PC-9 (cell line): ENCODE results near the gene SULT4A1. TPM values are rescaled to one million over a fixed set of nuclear protein-coding genes. Genes with fewer than 3 reads are reported as not detected.

Source experiments
- BruUV-seq: library from RNA; stranded (reverse); fragments of 400-500 nt; replicated peaks from 2 replicates; lab custom pipeline; 2021; lab: Mats Ljungman, UMichigan
- CTCF ChIA-PET: fragments of 300-600 bp; sonication (Branson Sonifier 250); formaldehyde crosslinking; loops from one replicate; lab custom pipeline; 2022; ENCODE audit warnings: antibody characterized with exemption; lab: Charles Lee
- POLR2A ChIA-PET: fragments of 300-600 bp; sonication (Branson Sonifier 250); formaldehyde crosslinking; loops from one replicate; lab custom pipeline; 2022; ENCODE audit warnings: antibody characterized with exemption; ENCODE audit not compliant: unreplicated experiment; lab: Charles Lee
- DNase-seq, 2 experiments: peaks; one replicate each; pipeline versions ENCODE4 v3.0.0 to v3.0.0-alpha.2; 2015 to 2022; ENCODE audit warnings: mixed read lengths in 1 of 2
- H2AFZ ChIP-seq: fragments of 200-600 bp; sonication (generic); 2 replicates; pipeline ENCODE4 v1.8.1; 2017; ENCODE audit warnings: antibody characterized with exemption
- H3F3A ChIP-seq: fragments of 200-600 bp; sonication (generic); 2 replicates; pipeline ENCODE4 v1.8.1; 2017; ENCODE audit warnings: antibody characterized with exemption, mild to moderate bottlenecking, low read depth; ENCODE audit not compliant: insufficient read depth
- H3K27ac ChIP-seq: fragments of 200-600 bp; sonication (generic); 2 replicates; pipeline ENCODE4 v1.6.1; 2016; ENCODE audit warnings: mixed run types
- H3K27me3 ChIP-seq: fragments of 200-600 bp; sonication (generic); 2 replicates; pipeline ENCODE4 v1.6.1; 2016; ENCODE audit warnings: low read depth, mixed run types; ENCODE audit not compliant: insufficient read depth
- H3K36me3 ChIP-seq: fragments of 200-600 bp; sonication (generic); 2 replicates; pipeline ENCODE4 v1.6.1; 2016; ENCODE audit warnings: low read depth, mixed run types
- H3K4me1 ChIP-seq: fragments of 200-600 bp; sonication (generic); replicated peaks from 2 replicates; pipeline ENCODE4 v1.6.1; 2016; ENCODE audit warnings: mixed run types; ENCODE audit not compliant: insufficient read depth
- H3K4me2 ChIP-seq: fragments of 200-600 bp; sonication (generic); 2 replicates; pipeline ENCODE4 v1.6.1; 2017; ENCODE audit warnings: mixed run types
- H3K4me3 ChIP-seq: fragments of 200-600 bp; sonication (generic); 2 replicates; pipeline ENCODE4 v1.6.1; 2016; ENCODE audit warnings: mixed run types
- H3K79me2 ChIP-seq: fragments of 200-600 bp; sonication (generic); 2 replicates; pipeline ENCODE4 v1.6.1; 2017; ENCODE audit warnings: low read depth, mixed run types
- H3K9me2 ChIP-seq: fragments of 200-600 bp; sonication (generic); 2 replicates; pipeline ENCODE4 v1.8.1; 2017; ENCODE audit warnings: mild to moderate bottlenecking; ENCODE audit not compliant: insufficient read depth
- H3K9me3 ChIP-seq: fragments of 200-600 bp; sonication (generic); 2 replicates; pipeline ENCODE4 v1.8.1; 2016; ENCODE audit warnings: low read depth; ENCODE audit not compliant: insufficient read depth
- H4K20me1 ChIP-seq: fragments of 200-600 bp; sonication (generic); 2 replicates; pipeline ENCODE4 v1.8.1; 2017; ENCODE audit not compliant: insufficient read depth
- EZH2 ChIP-seq: fragments of 200-600 bp; sonication (generic); IDR thresholded peaks from 2 replicates; pipeline ENCODE4 v1.8.0; 2017; ENCODE audit warnings: antibody characterized with exemption, low read depth
- intact Hi-C: fragments of 100-400 bp; cut with micrococcal nuclease; formaldehyde crosslinking; loops from one replicate; pipeline ENCODE4 v1.10.0; 2022; ENCODE audit not compliant: unreplicated experiment
- total RNA-seq: library from RNA; stranded (reverse); gene quantifications from 2 replicates; pipeline ENCODE4 v1.2.3, GENCODE V29; 2021
- TF ChIP-seq, protein P1 (sequence below): fragments of 200-600 bp; sonication (generic); conservative IDR thresholded peaks from 2 replicates; pipeline ENCODE4 v1.6.1; 2017; ENCODE audit warnings: mixed run types, antibody characterized with exemption, mild to moderate bottlenecking, moderate library complexity

The SULT4A1 gene
- total RNA-seq, 1 experiment from 2014 or later = 3.4 TPM

DNA sequence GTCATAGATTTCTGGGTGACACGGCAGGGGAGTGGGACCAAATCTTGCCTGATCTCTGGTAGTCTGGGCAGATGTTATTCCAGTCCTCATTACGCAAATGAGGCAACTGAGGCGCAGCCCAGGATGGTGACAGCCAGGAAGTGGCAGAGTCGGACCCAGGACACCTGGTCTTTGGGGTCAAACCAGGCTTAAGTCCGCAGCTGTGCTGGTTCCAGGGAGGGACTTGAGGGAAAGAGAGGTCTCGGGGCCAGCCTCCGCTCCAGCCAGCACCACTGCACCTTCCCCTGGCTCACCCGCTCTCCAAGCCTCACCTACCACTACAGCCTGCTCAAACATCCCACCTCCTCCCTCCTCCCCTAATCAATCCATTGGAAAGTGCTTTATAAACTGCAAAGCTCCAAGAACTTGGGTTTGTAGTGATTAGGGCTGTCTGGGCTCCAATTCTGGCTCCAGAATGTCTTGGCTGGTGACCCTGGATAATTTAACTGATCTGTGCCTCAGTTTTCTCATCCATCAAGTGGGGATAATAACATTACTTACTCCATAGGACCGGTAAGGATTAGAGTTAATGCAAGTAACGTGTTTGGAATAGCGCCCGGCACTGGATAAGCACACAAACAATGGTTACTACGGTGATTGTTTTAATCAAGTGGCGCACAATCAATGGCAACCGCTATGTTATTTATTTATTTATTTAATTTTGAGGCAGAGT, 30.0 kb upstream of the SULT4A1 start:
- POLR2A ChIA-PET = no interaction called here
- H3F3A ChIP-seq = peaks cover 6% of the 10 kb centered on the region; the same call in 1 of the 2 replicates
- CTCF ChIA-PET = interaction anchor here (1.0 kb wide), 1 partner anchor 8 kb away, joined by 4 read pairs; no protein-coding TSS in a partner anchor
- no peaks in the 10 kb centered on the region for H4K20me1 ChIP-seq
- no peak overlapping the region for H3K4me2 ChIP-seq
- H3K79me2 ChIP-seq = no peaks in the 10 kb centered on the region
- no peaks in the 10 kb centered on the region for H3K9me3 ChIP-seq
- no TSS peak for BruUV-seq
- no peaks in the 10 kb centered on the region for H3K9me2 ChIP-seq
- intact Hi-C loops = no loop called here
- no peak overlapping the region for H3K4me3 ChIP-seq
- no peak for TF ChIP-seq EZH2
- TF ChIP-seq, protein P1, sequence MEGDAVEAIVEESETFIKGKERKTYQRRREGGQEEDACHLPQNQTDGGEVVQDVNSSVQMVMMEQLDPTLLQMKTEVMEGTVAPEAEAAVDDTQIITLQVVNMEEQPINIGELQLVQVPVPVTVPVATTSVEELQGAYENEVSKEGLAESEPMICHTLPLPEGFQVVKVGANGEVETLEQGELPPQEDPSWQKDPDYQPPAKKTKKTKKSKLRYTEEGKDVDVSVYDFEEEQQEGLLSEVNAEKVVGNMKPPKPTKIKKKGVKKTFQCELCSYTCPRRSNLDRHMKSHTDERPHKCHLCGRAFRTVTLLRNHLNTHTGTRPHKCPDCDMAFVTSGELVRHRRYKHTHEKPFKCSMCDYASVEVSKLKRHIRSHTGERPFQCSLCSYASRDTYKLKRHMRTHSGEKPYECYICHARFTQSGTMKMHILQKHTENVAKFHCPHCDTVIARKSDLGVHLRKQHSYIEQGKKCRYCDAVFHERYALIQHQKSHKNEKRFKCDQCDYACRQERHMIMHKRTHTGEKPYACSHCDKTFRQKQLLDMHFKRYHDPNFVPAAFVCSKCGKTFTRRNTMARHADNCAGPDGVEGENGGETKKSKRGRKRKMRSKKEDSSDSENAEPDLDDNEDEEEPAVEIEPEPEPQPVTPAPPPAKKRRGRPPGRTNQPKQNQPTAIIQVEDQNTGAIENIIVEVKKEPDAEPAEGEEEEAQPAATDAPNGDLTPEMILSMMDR = no peak
- H3K4me1 ChIP-seq = peaks cover 8% of the 10 kb centered on the region
- H3K27ac ChIP-seq = no peak overlapping the region
- no peak for DNase-seq
- peaks cover 18% of the 10 kb centered on the region; the same call in 1 of the 2 replicates for H3K27me3 ChIP-seq
- H2AFZ ChIP-seq = no peak overlapping the region
- H3K36me3 ChIP-seq = no peaks in the 10 kb centered on the region

DNA sequence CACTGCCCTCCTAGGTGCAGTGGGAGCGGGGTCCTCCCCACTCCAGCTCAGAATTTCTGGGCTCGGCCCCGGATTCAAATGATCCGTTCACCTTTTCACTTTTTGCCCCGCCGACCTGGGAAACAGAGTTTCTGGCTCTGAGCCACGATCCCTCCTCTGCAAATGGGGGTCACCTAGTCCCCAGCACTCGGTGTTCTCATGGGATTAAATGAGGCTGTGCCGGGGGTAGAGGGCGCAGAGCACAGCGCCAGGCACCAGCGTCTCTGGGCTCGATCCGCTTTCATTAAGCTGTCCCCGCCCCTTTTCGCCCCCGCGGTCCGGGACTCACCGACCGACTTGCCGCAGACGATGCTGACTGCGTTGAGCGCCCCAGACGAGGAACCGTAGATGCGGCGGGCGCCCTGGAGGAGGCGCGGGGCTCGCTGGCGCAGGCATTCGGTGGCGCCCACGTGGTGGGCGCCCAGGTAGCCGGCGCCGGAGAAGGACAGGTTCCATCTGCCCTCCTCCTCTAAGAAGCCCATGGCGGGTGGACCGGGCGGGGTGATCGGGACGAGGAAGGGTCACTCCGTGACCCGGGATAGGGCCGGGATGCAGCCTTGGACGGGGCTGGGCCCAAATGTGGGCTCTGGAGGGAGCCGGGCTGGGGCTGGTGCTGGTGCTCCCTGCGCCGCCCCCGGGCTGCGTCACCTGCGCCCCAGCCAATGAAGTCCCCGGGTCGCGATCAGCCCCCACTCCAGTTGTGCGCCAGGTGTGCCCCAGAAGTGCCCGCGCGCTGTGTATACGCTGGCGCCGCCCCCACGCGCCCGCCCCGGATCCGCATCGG, 29.3 kb upstream of the SULT4A1 start, which contains the start of gene PNPLA5:
PNPLA5 (minus strand) TSS at position 654 of the 823 bp plus-strand sequence; CDS start at position 521, 133 bp downstream.
- TF ChIP-seq, protein P1 = no peak
- TF ChIP-seq EZH2 = no peak
- H3K36me3 ChIP-seq = no peaks in the 10 kb centered on the region
- H3K27ac ChIP-seq = no peak within 1 kb of the TSS
- H3F3A ChIP-seq = no peaks in the 10 kb centered on the region
- no TSS peak for BruUV-seq
- H3K9me3 ChIP-seq = no peaks in the 10 kb centered on the region
- H3K9me2 ChIP-seq = no peaks in the 10 kb centered on the region
- no peak within 1 kb of the TSS for H3K4me3 ChIP-seq
- POLR2A ChIA-PET = no interaction called here
- no peak for DNase-seq
- no peaks in the 10 kb centered on the region for H3K79me2 ChIP-seq
- no peak within 1 kb of the TSS for H2AFZ ChIP-seq
- H3K4me1 ChIP-seq = 0 out of 2 replicates have a peak, but pooled peaks cover 5% of the 10 kb centered on the region
- no peaks in the 10 kb centered on the region for H4K20me1 ChIP-seq
- peaks cover 26% of the 10 kb centered on the region; the same call in 1 of the 2 replicates for H3K27me3 ChIP-seq
- intact Hi-C loops = no loop called here
- CTCF ChIA-PET = no interaction called here
- no peak within 1 kb of the TSS for H3K4me2 ChIP-seq

DNA sequence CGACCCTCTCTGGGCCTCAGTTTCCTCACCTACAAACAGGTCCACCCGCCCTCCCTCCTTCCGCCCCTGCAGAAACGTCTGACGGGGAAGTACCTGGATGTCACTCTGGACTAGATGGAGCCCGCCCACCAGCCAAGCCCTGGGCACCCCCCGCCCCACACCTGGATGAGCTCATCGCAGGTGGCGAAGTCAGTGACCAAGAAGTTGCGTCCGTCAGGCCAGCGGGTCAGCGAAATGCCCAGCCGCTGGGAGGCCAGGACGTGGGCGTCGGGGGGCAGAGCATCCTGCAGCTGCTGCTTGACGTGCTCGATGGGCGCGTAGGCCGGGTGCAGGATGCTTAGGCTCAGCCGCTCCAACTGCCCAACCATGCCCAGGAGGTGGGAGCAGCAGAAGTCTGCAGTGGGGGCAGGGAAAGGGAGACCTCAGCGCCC, 28.6 kb upstream of the SULT4A1 start:
- no peaks in the 10 kb centered on the region for H3K9me2 ChIP-seq
- intact Hi-C loops = no loop called here
- no peak for DNase-seq
- no peaks in the 10 kb centered on the region for H3F3A ChIP-seq
- 0 out of 2 replicates have a peak, but pooled peaks cover 3% of the 10 kb centered on the region for H3K4me1 ChIP-seq
- no peaks in the 10 kb centered on the region for H4K20me1 ChIP-seq
- H3K36me3 ChIP-seq = no peaks in the 10 kb centered on the region
- H3K4me2 ChIP-seq = no peak overlapping the region
- TF ChIP-seq, protein P1 = no peak
- TF ChIP-seq EZH2 = no peak
- ChIA-PET POLR2A (no interaction called here), CTCF (no interaction called here)
- H3K79me2 ChIP-seq = no peaks in the 10 kb centered on the region
- H3K27me3 ChIP-seq = peaks cover 31% of the 10 kb centered on the region
- no peak overlapping the region for H2AFZ ChIP-seq
- no TSS peak for BruUV-seq
- no peaks in the 10 kb centered on the region for H3K9me3 ChIP-seq
- no peak overlapping the region for H3K27ac ChIP-seq
- H3K4me3 ChIP-seq = no peak overlapping the region
